ENCODE measurements around the gene MYOG. TPM values are rescaled to one million over a fixed set of nuclear protein-coding genes. Genes with fewer than 3 reads are reported as not detected.

Gene MYOG
- total RNA-seq, 1 donor from 2014 or later: not detected

DNA sequence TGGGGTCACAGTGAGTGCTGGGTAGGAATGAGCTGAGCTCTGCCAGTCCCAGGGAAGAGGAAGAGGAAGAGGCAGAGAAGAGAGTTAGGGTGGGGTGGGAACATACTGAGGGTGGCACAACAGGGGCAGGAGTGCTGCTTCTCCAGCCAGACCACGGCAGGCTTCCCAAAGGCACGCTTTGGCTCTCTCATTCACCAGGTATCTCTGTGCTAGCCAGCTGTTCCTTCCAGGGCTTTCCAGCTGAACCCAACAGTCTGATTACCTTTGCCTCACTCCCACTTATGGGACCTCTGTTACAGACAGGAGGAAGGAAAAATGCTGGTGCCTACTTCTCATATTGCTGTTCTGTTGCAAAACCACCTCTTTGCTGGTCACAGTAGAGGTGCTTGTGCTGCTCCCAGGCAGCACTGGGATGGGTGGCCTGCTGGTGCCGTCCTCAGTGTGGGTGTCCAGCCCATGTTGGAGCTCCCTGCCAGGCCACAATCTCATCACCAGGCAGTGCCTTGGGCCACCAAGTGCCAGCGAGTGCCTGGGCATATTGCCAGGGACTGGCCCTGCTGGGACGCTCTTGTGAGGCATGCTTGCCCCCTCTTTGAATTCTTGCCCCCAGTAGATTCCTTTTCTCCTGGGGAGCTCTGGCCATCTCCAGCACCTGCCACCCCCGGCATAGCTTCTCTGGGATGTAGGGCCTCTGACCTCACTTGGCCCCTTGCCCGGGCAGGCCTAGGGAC is 43.9 kb upstream of the MYOG start:
- Mint-ChIP-seq H3K27me3 (peaks cover 67% of the 10 kb centered on the region), H3K4me3 (ENCODE audit: low read depth) (no peak overlapping the region), H3K4me1 (ENCODE audit: low read depth) (peaks cover 10% of the 10 kb centered on the region), H3K36me3 (ENCODE audit: insufficient read depth) (no peaks in the 10 kb centered on the region), H3K9me3 (ENCODE audit: low read depth) (no peaks in the 10 kb centered on the region), H3K27ac (peak overlapping the region; percentile 24)
- TF ChIP-seq, protein P1, sequence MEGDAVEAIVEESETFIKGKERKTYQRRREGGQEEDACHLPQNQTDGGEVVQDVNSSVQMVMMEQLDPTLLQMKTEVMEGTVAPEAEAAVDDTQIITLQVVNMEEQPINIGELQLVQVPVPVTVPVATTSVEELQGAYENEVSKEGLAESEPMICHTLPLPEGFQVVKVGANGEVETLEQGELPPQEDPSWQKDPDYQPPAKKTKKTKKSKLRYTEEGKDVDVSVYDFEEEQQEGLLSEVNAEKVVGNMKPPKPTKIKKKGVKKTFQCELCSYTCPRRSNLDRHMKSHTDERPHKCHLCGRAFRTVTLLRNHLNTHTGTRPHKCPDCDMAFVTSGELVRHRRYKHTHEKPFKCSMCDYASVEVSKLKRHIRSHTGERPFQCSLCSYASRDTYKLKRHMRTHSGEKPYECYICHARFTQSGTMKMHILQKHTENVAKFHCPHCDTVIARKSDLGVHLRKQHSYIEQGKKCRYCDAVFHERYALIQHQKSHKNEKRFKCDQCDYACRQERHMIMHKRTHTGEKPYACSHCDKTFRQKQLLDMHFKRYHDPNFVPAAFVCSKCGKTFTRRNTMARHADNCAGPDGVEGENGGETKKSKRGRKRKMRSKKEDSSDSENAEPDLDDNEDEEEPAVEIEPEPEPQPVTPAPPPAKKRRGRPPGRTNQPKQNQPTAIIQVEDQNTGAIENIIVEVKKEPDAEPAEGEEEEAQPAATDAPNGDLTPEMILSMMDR (IDR thresholded peaks at IDR 0.05; ENCODE audit: unreplicated experiment): no peak
- no peak for DNase-seq (ENCODE audit: low spot score, unreplicated experiment)

DNA sequence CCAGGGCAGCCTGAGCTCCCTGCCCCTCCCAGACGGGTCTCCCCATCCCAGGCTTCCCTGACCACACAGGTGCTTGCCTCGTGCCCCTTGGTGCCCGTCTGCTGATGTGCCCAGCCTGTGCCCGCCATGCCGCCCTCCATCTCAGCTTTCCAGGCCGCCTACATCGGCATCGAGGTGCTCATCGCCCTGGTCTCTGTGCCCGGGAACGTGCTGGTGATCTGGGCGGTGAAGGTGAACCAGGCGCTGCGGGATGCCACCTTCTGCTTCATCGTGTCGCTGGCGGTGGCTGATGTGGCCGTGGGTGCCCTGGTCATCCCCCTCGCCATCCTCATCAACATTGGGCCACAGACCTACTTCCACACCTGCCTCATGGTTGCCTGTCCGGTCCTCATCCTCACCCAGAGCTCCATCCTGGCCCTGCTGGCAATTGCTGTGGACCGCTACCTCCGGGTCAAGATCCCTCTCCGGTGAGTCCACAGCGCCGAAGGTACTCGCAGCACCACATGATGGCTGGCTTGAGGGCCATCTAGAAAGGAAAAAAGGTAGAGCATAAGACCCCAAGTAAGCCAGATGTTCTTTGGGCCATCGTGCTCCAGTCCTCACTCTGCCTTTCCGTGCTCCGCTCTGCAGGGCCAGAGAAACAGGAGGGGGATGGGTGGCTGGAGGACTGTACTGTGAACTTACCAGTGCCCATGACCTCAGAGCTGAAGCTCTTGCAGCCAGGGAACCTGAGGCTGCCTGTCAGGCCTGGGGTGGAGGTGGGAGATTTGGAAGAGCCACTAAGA is 43.1 kb upstream of the MYOG start:
- Mint-ChIP-seq H3K27ac (no peak overlapping the region), H3K27me3 (peaks cover 72% of the 10 kb centered on the region), H3K4me1 (ENCODE audit: low read depth) (peaks cover 12% of the 10 kb centered on the region), H3K4me3 (ENCODE audit: low read depth) (no peak overlapping the region), H3K36me3 (ENCODE audit: insufficient read depth) (no peaks in the 10 kb centered on the region), H3K9me3 (ENCODE audit: low read depth) (no peaks in the 10 kb centered on the region)
- DNase-seq (ENCODE audit: low spot score, unreplicated experiment): no peak
- TF ChIP-seq, protein P1 (IDR thresholded peaks at IDR 0.05; ENCODE audit: unreplicated experiment): no peak

DNA sequence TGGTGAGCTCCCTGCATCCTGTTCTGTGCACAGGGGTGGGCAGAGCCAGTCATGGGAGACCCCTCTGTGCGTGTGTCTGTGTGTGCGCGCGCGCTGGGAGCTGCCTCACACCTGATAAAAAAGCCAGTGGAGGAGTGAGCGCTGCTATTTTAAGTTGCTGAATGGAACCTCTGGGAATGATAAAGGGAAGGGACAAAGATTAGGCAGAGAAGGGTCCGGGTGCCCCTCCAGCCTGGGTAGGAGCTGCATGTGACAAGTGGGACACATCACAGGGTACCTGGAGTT is 42.6 kb upstream of the MYOG start:
- peaks cover 14% of the 10 kb centered on the region for H3K4me1 Mint-ChIP-seq (ENCODE audit: low read depth)
- no peak for DNase-seq (ENCODE audit: low spot score, unreplicated experiment)
- no peaks in the 10 kb centered on the region for H3K36me3 Mint-ChIP-seq (ENCODE audit: insufficient read depth)
- peak overlapping the region; percentile 63 for H3K4me3 Mint-ChIP-seq (ENCODE audit: low read depth)
- TF ChIP-seq, protein P1 (IDR thresholded peaks at IDR 0.05; ENCODE audit: unreplicated experiment): no peak
- H3K9me3 Mint-ChIP-seq (ENCODE audit: low read depth): no peaks in the 10 kb centered on the region
- H3K27me3 Mint-ChIP-seq: peaks cover 74% of the 10 kb centered on the region
- H3K27ac Mint-ChIP-seq: no peak overlapping the region

- Mint-ChIP-seq H3K4me1 (ENCODE audit: low read depth) (peaks cover 14% of the 10 kb centered on the region), H3K9me3 (ENCODE audit: low read depth) (no peaks in the 10 kb centered on the region), H3K36me3 (ENCODE audit: insufficient read depth) (no peaks in the 10 kb centered on the region), H3K27me3 (peaks cover 75% of the 10 kb centered on the region), H3K4me3 (ENCODE audit: low read depth) (peak within 1 kb of the TSS; percentile 63), H3K27ac (no peak within 1 kb of the TSS)
- TF ChIP-seq, protein P1 (IDR thresholded peaks at IDR 0.05; ENCODE audit: unreplicated experiment): peak; percentile 53
- DNase-seq (ENCODE audit: low spot score, unreplicated experiment): peak; percentile 51
These were observed 42.0 kb upstream of the MYOG start, which contains the start of gene ADORA1 for GRCh38 chr1:203127666-203128430. ADORA1 (plus strand) TSS chr1:203127726; CDS start chr1:203128842, 1,116 bp downstream.

Data from progenitor cell of endocrine pancreas (in vitro differentiated cells).